ENCODE data around the gene GRAMD1C.

- TF ChIP-seq POLR2A (conservative IDR thresholded peaks at IDR 0.05) = no peak
- TF ChIP-seq KAT7 (CRISPR knock-in tag; IDR thresholded peaks at IDR 0.05; ENCODE audit: borderline replicate concordance) = no peak
- TF ChIP-seq, protein P1, sequence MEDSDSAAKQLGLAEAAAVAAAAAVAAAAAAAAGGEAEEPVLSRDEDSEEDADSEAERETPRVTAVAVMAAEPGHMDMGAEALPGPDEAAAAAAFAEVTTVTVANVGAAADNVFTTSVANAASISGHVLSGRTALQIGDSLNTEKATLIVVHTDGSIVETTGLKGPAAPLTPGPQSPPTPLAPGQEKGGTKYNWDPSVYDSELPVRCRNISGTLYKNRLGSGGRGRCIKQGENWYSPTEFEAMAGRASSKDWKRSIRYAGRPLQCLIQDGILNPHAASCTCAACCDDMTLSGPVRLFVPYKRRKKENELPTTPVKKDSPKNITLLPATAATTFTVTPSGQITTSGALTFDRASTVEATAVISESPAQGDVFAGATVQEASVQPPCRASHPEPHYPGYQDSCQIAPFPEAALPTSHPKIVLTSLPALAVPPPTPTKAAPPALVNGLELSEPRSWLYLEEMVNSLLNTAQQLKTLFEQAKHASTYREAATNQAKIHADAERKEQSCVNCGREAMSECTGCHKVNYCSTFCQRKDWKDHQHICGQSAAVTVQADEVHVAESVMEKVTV (CRISPR knock-in tag; IDR thresholded peaks at IDR 0.05) = no peak
- TF ChIP-seq ERF (CRISPR knock-in tag; IDR thresholded peaks at IDR 0.05) = no peak
- TF ChIP-seq, protein P2, sequence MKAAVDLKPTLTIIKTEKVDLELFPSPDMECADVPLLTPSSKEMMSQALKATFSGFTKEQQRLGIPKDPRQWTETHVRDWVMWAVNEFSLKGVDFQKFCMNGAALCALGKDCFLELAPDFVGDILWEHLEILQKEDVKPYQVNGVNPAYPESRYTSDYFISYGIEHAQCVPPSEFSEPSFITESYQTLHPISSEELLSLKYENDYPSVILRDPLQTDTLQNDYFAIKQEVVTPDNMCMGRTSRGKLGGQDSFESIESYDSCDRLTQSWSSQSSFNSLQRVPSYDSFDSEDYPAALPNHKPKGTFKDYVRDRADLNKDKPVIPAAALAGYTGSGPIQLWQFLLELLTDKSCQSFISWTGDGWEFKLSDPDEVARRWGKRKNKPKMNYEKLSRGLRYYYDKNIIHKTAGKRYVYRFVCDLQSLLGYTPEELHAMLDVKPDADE (conservative IDR thresholded peaks at IDR 0.05; ENCODE audit: control insufficient read depth, low read depth, low read length) = no peak
- TF ChIP-seq ZBTB2 (IDR thresholded peaks at IDR 0.05) = no peak
- TF ChIP-seq CTCF (IDR thresholded peaks at IDR 0.05 in 2 of 3, conservative IDR thresholded peaks at IDR 0.05 in 1 of 3; ENCODE audit: insufficient read depth in 2 of 3, low read depth in 1 of 3, low read length in 3 of 3) = no peak
- no peak for TF ChIP-seq POLR2AphosphoS5 (IDR thresholded peaks at IDR 0.05; ENCODE audit: control insufficient read depth, insufficient read depth, low read depth, low read length)
- TF ChIP-seq MLX (CRISPR knock-in tag; conservative IDR thresholded peaks at IDR 0.05) = no peak
- no peak for TF ChIP-seq ZBTB1 (CRISPR knock-in tag; IDR thresholded peaks at IDR 0.05; ENCODE audit: borderline replicate concordance, low read depth)
- TF ChIP-seq HMGXB4 (CRISPR knock-in tag; IDR thresholded peaks at IDR 0.05) = no peak
Observed at GRCh38 chr3:113954091-113954685, 115.6 kb downstream of the GRAMD1C start.
